Measurements from ENCODE around the gene GULP1. TPM values are rescaled to one million over a fixed set of nuclear protein-coding genes. Genes with fewer than 3 reads are reported as not detected.

GULP1 gene
- total and polyA plus RNA-seq, 12 donors, result 2.0 to 6.0 (median 4.7) TPM

GRCh38 chr2:188435115-188435514 is 143.4 kb downstream of the GULP1 start:
- H3K27ac ChIP-seq, result no peak overlapping the region
- H3K4me3 ChIP-seq, result no peak overlapping the region
- no peaks in the 10 kb centered on the region for H3K27me3 ChIP-seq
- peaks cover 0 to 6% (median 0%) of the 10 kb centered on the region in 11 donors for H3K9me3 ChIP-seq
- no peak for DNase-seq
- TF ChIP-seq CTCF (IDR thresholded peaks at IDR 0.05), result no peak
- intact Hi-C loops (cut with DNase I), result no loop called here
- no peaks in the 10 kb centered on the region for H3K4me1 ChIP-seq
- no peak for ATAC-seq
- 84 to 89% methylated on average over 2 of the region's 2 CpGs for WGBS, 2 donors
- H3K36me3 ChIP-seq, result no peaks in the 10 kb centered on the region

GRCh38 chr2:188437537-188437936 is 145.9 kb downstream of the GULP1 start:
- no peak overlapping the region for H3K4me3 ChIP-seq
- intact Hi-C loops (cut with DNase I), result no loop called here
- H3K36me3 ChIP-seq, result no peaks in the 10 kb centered on the region
- H3K4me1 ChIP-seq, result no peaks in the 10 kb centered on the region
- H3K27me3 ChIP-seq, result no peaks in the 10 kb centered on the region
- DNase-seq, result no peak
- H3K9me3 ChIP-seq, result peaks cover 0 to 6% (median 0%) of the 10 kb centered on the region in 11 donors
- ATAC-seq, result no peak
- 96% methylated on average over 3 of the region's 3 CpGs for whole genome bisulfite sequencing, 2 donors
- H3K27ac ChIP-seq, result no peak overlapping the region
- TF ChIP-seq CTCF (IDR thresholded peaks at IDR 0.05), result no peak

- no peaks in the 10 kb centered on the region for H3K4me1 ChIP-seq
- intact Hi-C loops (cut with DNase I), result no loop called here
Measured at GRCh38 chr2:188439986-188440385, 148.3 kb downstream of the GULP1 start.

GRCh38 chr2:188440849-188441248 is 149.2 kb downstream of the GULP1 start:
- Histone ChIP-seq H3K4me1 (no peaks in the 10 kb centered on the region), H3K27me3 (no peaks in the 10 kb centered on the region), H3K27ac (no peak overlapping the region), H3K36me3 (no peaks in the 10 kb centered on the region), H3K4me3 (no peak overlapping the region), H3K9me3 (peaks cover 0 to 6% (median 0%) of the 10 kb centered on the region in 11 donors)
- ATAC-seq (no peak), DNase-seq (no peak)
- intact Hi-C loops (cut with DNase I), result no loop called here
- no peak for TF ChIP-seq CTCF (IDR thresholded peaks at IDR 0.05)
- 83 to 92% methylated on average over 3 of the region's 3 CpGs for WGBS, 2 donors

More at GRCh38 chr2:188439986-188440385, 148.3 kb downstream of the GULP1 start:
- no peaks in the 10 kb centered on the region for H3K36me3 ChIP-seq
- H3K27ac ChIP-seq, result no peak overlapping the region
- no peak for DNase-seq
- no peak for ATAC-seq
- peaks cover 0 to 6% (median 0%) of the 10 kb centered on the region in 11 donors for H3K9me3 ChIP-seq
- H3K27me3 ChIP-seq, result no peaks in the 10 kb centered on the region
- H3K4me3 ChIP-seq, result no peak overlapping the region
- no peak for TF ChIP-seq CTCF (IDR thresholded peaks at IDR 0.05)

All from heart right ventricle (tissue), 16 donors.